ENCODE measurements around the gene SWAP70. TPM values are rescaled to one million over a fixed set of nuclear protein-coding genes. Genes with fewer than 3 reads are reported as not detected.

The SWAP70 gene
- polyA plus RNA-seq, 3 donors = 10.9 to 26.4 (median 13.8) TPM

DNA sequence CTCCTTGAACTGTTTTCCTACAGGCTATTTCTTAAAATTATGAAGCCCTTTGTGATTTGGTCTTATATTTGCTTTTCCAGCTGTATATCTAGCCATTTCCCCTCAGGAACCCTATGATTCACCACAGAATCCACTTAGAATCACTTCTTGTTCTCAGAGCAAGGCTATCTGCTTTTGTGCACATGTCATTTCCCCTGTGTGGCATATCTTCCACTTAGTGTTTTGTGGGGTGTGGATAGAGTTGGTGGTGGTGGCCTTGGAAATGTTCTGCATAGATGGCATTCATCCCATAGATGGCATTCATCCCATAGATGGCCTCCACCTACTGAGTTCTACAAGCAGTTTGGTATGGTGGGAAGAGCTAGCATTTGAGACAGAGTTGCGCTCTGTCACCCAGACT, 44.7 kb downstream of the SWAP70 start:
- H3K9me3 ChIP-seq (replicated peaks in 1 of 2; ENCODE audit: control insufficient read depth in 1 of 2, insufficient read depth in 1 of 2, low read length in 2 of 2) = no peaks in the 10 kb centered on the region
- H3K79me2 ChIP-seq (ENCODE audit: insufficient read depth, low read length) = peaks cover 42% of the 10 kb centered on the region
- H3K36me3 ChIP-seq (replicated peaks in 1 of 2; ENCODE audit: control insufficient read depth in 1 of 2, insufficient read depth in 2 of 2, low read length in 2 of 2) = peaks cover 0 to 3% of the 10 kb centered on the region in 2 donors
- peaks cover 0 to 2% (median 0%) of the 10 kb centered on the region in 3 donors for H3K27me3 Mint-ChIP-seq (ENCODE audit: low read depth in 3 of 3)
- H3K27ac ChIP-seq (ENCODE audit: low read depth in 1 of 2, low read length in 2 of 2) = no peak overlapping the region
- H3K4me3 Mint-ChIP-seq = no peak overlapping the region
- H3K27me3 ChIP-seq (ENCODE audit: control insufficient read depth in 2 of 2, insufficient read depth in 2 of 2, low read length in 2 of 2) = no peaks in the 10 kb centered on the region
- peak overlapping the region in 1 of 7 donors; percentile 72 for H3K27ac Mint-ChIP-seq
- H2AFZ ChIP-seq (ENCODE audit: insufficient read depth, low read depth, low read length, poor library complexity, severe bottlenecking) = no peak overlapping the region
- TF ChIP-seq, protein P1, sequence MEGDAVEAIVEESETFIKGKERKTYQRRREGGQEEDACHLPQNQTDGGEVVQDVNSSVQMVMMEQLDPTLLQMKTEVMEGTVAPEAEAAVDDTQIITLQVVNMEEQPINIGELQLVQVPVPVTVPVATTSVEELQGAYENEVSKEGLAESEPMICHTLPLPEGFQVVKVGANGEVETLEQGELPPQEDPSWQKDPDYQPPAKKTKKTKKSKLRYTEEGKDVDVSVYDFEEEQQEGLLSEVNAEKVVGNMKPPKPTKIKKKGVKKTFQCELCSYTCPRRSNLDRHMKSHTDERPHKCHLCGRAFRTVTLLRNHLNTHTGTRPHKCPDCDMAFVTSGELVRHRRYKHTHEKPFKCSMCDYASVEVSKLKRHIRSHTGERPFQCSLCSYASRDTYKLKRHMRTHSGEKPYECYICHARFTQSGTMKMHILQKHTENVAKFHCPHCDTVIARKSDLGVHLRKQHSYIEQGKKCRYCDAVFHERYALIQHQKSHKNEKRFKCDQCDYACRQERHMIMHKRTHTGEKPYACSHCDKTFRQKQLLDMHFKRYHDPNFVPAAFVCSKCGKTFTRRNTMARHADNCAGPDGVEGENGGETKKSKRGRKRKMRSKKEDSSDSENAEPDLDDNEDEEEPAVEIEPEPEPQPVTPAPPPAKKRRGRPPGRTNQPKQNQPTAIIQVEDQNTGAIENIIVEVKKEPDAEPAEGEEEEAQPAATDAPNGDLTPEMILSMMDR (IDR thresholded peaks at IDR 0.05) = no peak
- no peak overlapping the region for H3K4me3 ChIP-seq (replicated peaks in 1 of 3; ENCODE audit: low read depth in 2 of 3, low read length in 3 of 3)
- H3K36me3 Mint-ChIP-seq = peaks cover 4 to 6% of the 10 kb centered on the region in 2 donors
- peaks cover 7 to 13% of the 10 kb centered on the region in 2 donors for H3K4me1 ChIP-seq (ENCODE audit: control insufficient read depth in 1 of 2, insufficient read depth in 2 of 2, low read length in 2 of 2)
- intact Hi-C loops (cut with micrococcal nuclease) = no loop called here
- no peak overlapping the region for H3K9ac ChIP-seq (ENCODE audit: insufficient read depth, low read length, poor library complexity, severe bottlenecking)
- no peaks in the 10 kb centered on the region for H3K9me3 Mint-ChIP-seq
- peaks cover 62% of the 10 kb centered on the region for H4K20me1 ChIP-seq (ENCODE audit: insufficient read depth, low read length)
- peaks cover 15% of the 10 kb centered on the region for H3K4me1 Mint-ChIP-seq
- DNase-seq = peak in 1 of 3 donors; percentile 48
- H3K4me2 ChIP-seq (replicated peaks; ENCODE audit: extremely low read depth, low read length, poor library complexity, severe bottlenecking) = no peak overlapping the region
- no CpG with 5 or more reads among the region's 1 CpG for WGBS (ENCODE audit: insufficient coverage)

DNA sequence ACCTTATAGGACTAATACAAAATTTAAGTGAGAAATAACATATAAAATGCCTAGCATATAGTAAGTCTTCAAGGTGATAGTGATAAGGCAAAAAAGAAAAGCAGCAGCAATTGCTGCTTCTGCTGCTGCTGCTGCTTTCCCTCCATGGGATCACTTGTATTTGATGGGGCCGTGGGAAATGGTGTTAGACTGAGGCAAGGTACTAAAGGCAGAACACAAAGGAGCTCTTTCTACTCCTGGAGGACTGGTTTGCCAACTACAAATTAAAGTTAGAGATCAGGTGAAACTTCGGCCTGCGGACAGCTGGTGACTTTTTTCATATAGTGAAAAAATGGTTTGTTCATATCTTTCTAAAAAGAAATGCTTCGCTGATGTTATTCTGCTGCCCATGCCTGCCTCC, 46.3 kb downstream of the SWAP70 start:
- H3K4me1 ChIP-seq (ENCODE audit: control insufficient read depth in 1 of 2, insufficient read depth in 2 of 2, low read length in 2 of 2) = peaks cover 7 to 13% of the 10 kb centered on the region in 2 donors
- H3K9me3 ChIP-seq (replicated peaks in 1 of 2; ENCODE audit: control insufficient read depth in 1 of 2, insufficient read depth in 1 of 2, low read length in 2 of 2) = no peaks in the 10 kb centered on the region
- H3K36me3 ChIP-seq (replicated peaks in 1 of 2; ENCODE audit: control insufficient read depth in 1 of 2, insufficient read depth in 2 of 2, low read length in 2 of 2) = peaks cover 0 to 4% of the 10 kb centered on the region in 2 donors
- no peak overlapping the region for H3K27ac ChIP-seq (ENCODE audit: low read depth in 1 of 2, low read length in 2 of 2)
- no peak overlapping the region for H2AFZ ChIP-seq (ENCODE audit: insufficient read depth, low read depth, low read length, poor library complexity, severe bottlenecking)
- no peaks in the 10 kb centered on the region for H3K9me3 Mint-ChIP-seq
- no peaks in the 10 kb centered on the region for H3K27me3 ChIP-seq (ENCODE audit: control insufficient read depth in 2 of 2, insufficient read depth in 2 of 2, low read length in 2 of 2)
- intact Hi-C loops (cut with micrococcal nuclease) = loop anchor here in 1 of 2 donors (10.0 kb wide), 1 partner anchor 45 kb away; the partner anchor contains the start of gene SWAP70
- peaks cover 54% of the 10 kb centered on the region for H4K20me1 ChIP-seq (ENCODE audit: insufficient read depth, low read length)
- TF ChIP-seq, protein P1 (IDR thresholded peaks at IDR 0.05) = no peak
- no peak overlapping the region for H3K4me3 ChIP-seq (replicated peaks in 1 of 3; ENCODE audit: low read depth in 2 of 3, low read length in 3 of 3)
- H3K79me2 ChIP-seq (ENCODE audit: insufficient read depth, low read length) = peaks cover 36% of the 10 kb centered on the region
- WGBS (ENCODE audit: insufficient coverage) = 100% methylated on average over 1 of the region's 4 CpGs
- no peak overlapping the region for H3K4me3 Mint-ChIP-seq
- peaks cover 17% of the 10 kb centered on the region for H3K4me1 Mint-ChIP-seq
- H3K36me3 Mint-ChIP-seq = peaks cover 15 to 16% of the 10 kb centered on the region in 2 donors
- DNase-seq = no peak
- no peak overlapping the region for H3K27ac Mint-ChIP-seq
- H3K4me2 ChIP-seq (replicated peaks; ENCODE audit: extremely low read depth, low read length, poor library complexity, severe bottlenecking) = no peak overlapping the region
- H3K9ac ChIP-seq (ENCODE audit: insufficient read depth, low read length, poor library complexity, severe bottlenecking) = no peak overlapping the region
- H3K27me3 Mint-ChIP-seq (ENCODE audit: low read depth in 3 of 3) = peaks cover 0 to 2% (median 0%) of the 10 kb centered on the region in 3 donors

Measured in CD14-positive monocyte (primary cell).